Measurements from ENCODE around the gene LYRM4.

LYRM4 gene

DNA sequence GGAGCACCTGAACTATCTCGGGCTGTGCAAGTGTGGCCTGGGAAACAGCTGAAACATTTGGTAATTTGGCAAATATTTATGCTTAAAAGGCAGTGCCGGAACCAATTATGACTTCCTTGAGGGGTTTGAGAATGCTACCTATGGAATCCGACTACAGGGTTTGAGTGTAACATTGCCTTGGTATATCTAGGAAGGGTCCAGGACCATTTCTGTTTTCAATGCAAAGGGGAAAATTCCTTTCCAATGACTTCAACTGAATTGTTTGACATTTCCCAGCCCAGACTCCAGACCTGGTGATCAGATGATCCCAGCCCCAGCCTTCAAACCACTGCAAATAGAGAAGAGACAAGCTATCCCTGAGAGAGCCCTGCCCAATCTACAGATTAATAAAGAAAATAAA is 180.2 kb downstream of the LYRM4 start:
- no peak for TF ChIP-seq CTCF (IDR thresholded peaks at IDR 0.05; ENCODE audit: low read depth, low read length)
- H3K4me3 ChIP-seq (ENCODE audit: low read depth, low read length) = no peak overlapping the region
- DNase-seq (ENCODE audit: low read depth, low spot score) = no peak
- in situ Hi-C loops (cut with HindIII; ENCODE audit: low sequenced_read_pairs) = no loop called here

GRCh38 chr6:5079692-5080091 is 181.1 kb downstream of the LYRM4 start:
- no peak for DNase-seq (ENCODE audit: low read depth, low spot score)
- in situ Hi-C loops (cut with HindIII; ENCODE audit: low sequenced_read_pairs) = no loop called here
- no peak for TF ChIP-seq CTCF (IDR thresholded peaks at IDR 0.05; ENCODE audit: low read depth, low read length)
- no peak overlapping the region for H3K4me3 ChIP-seq (ENCODE audit: low read depth, low read length)

GRCh38 chr6:5078121-5078669 is 182.6 kb downstream of the LYRM4 start:
- no peak for DNase-seq (ENCODE audit: low read depth, low spot score)
- in situ Hi-C loops (cut with HindIII; ENCODE audit: low sequenced_read_pairs) = no loop called here
- H3K4me3 ChIP-seq (ENCODE audit: low read depth, low read length) = no peak overlapping the region
- peak; percentile 5 for TF ChIP-seq CTCF (IDR thresholded peaks at IDR 0.05; ENCODE audit: low read depth, low read length)

DNA sequence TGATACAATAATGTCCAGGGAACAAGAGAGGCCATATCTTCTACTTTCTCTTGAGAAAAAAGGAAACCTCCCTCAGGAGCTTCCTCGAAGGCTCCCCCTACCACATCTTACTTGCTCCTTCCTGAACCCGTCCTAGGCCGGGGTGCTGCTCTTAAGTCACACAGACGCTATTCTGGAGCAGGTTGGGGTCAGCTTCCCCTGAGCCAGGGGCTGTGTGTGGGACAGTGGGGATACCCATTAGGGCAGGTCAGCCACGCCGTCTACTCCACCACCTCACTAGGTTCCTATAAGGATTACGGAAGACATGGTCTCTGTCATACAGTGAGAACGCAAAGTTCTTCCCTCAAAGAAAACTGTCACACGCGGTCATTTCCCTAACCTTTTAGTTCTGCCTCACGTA is 183.8 kb downstream of the LYRM4 start:
- no peak for DNase-seq (ENCODE audit: low read depth, low spot score)
- no peak for TF ChIP-seq CTCF (IDR thresholded peaks at IDR 0.05; ENCODE audit: low read depth, low read length)
- H3K4me3 ChIP-seq (ENCODE audit: low read depth, low read length) = no peak overlapping the region
- in situ Hi-C loops (cut with HindIII; ENCODE audit: low sequenced_read_pairs) = no loop called here

- TF ChIP-seq CTCF (IDR thresholded peaks at IDR 0.05; ENCODE audit: low read depth, low read length) = no peak
- no peak for DNase-seq (ENCODE audit: low read depth, low spot score)
- H3K4me3 ChIP-seq (ENCODE audit: low read depth, low read length) = no peak overlapping the region
- in situ Hi-C loops (cut with HindIII; ENCODE audit: low sequenced_read_pairs) = no loop called here
Observed at GRCh38 chr6:5073992-5074391, 186.8 kb downstream of the LYRM4 start.

GRCh38 chr6:5072440-5072839 is 188.3 kb downstream of the LYRM4 start:
- no peak for DNase-seq (ENCODE audit: low read depth, low spot score)
- in situ Hi-C loops (cut with HindIII; ENCODE audit: low sequenced_read_pairs) = no loop called here
- H3K4me3 ChIP-seq (ENCODE audit: low read depth, low read length) = no peak overlapping the region
- TF ChIP-seq CTCF (IDR thresholded peaks at IDR 0.05; ENCODE audit: low read depth, low read length) = no peak

DNA sequence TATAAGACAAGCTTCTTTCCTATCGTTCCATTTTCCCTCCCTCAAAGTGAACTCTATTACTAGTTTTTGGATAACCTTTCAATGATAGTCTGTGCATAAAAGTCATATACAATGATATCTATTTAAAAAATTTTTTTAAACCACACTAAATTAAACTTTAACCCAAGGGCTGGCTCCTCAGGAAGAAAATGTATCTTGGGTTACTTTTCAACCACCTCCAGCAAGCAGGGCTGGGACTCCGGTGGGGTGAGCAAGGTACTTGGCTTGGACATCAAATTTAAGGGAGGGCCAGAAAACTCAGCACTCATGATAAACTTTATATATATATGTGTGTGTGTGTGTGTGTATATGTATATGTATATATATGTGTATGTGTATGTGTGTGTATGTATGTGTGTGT is 189.5 kb downstream of the LYRM4 start:
- DNase-seq (ENCODE audit: low read depth, low spot score) = no peak
- in situ Hi-C loops (cut with HindIII; ENCODE audit: low sequenced_read_pairs) = no loop called here

More for the DNA sequence above, 189.5 kb downstream of the LYRM4 start:
- no peak overlapping the region for H3K4me3 ChIP-seq (ENCODE audit: low read depth, low read length)
- no peak for TF ChIP-seq CTCF (IDR thresholded peaks at IDR 0.05; ENCODE audit: low read depth, low read length)

Measured in astrocyte of the spinal cord (primary cell).